GM13977 (cell line): ENCODE measurements around the gene ATP11B.

Experiments
- DNase-seq: peaks from one replicate; pipeline ENCODE4 v3.0.0; 2012; ENCODE audit warnings: low spot score
- in situ Hi-C: fragments of 300-500 bp; cut with MboI; formaldehyde crosslinking; loops from one replicate; pipeline ENCODE4 v1.12.0; 2022; ENCODE audit warnings: low sequenced_read_pairs, low pct_unique_long_range_greater_than_20kb, mixed read lengths, inconsistent platforms; ENCODE audit not compliant: unreplicated experiment
- TF ChIP-seq, protein P1 (sequence below): IDR thresholded peaks from 2 replicates; pipeline ENCODE4 v1.5.1; 2012; ENCODE audit warnings: mild to moderate bottlenecking, control low read depth; ENCODE audit not compliant: insufficient read depth; ENCODE audit errors: extremely low read depth, missing control alignments

The ATP11B gene

DNA sequence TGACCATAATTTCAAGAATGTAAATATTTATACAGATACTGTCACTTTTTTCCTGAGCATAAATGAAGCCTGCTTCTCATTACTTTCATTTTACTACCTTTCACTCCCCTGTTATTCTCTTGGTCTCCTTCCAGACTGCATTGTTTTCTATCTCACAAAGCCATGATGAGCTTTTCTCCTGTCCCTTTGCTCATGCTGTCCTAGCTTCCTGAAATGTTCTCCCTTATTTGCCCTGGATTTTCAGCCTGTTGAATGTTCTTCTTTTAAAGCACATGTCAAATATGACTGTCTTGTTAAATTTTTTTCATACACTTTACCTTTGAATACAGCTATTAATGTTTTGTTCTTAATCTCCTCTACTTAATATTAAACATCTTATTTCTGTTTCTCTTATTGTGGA, 31.7 kb downstream of the ATP11B start:
- TF ChIP-seq, protein P1, sequence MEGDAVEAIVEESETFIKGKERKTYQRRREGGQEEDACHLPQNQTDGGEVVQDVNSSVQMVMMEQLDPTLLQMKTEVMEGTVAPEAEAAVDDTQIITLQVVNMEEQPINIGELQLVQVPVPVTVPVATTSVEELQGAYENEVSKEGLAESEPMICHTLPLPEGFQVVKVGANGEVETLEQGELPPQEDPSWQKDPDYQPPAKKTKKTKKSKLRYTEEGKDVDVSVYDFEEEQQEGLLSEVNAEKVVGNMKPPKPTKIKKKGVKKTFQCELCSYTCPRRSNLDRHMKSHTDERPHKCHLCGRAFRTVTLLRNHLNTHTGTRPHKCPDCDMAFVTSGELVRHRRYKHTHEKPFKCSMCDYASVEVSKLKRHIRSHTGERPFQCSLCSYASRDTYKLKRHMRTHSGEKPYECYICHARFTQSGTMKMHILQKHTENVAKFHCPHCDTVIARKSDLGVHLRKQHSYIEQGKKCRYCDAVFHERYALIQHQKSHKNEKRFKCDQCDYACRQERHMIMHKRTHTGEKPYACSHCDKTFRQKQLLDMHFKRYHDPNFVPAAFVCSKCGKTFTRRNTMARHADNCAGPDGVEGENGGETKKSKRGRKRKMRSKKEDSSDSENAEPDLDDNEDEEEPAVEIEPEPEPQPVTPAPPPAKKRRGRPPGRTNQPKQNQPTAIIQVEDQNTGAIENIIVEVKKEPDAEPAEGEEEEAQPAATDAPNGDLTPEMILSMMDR = no peak
- in situ Hi-C loops = loop anchor here (25.0 kb wide), 1 partner anchor 113 kb away; no protein-coding TSS in a partner anchor
- DNase-seq = no peak

DNA sequence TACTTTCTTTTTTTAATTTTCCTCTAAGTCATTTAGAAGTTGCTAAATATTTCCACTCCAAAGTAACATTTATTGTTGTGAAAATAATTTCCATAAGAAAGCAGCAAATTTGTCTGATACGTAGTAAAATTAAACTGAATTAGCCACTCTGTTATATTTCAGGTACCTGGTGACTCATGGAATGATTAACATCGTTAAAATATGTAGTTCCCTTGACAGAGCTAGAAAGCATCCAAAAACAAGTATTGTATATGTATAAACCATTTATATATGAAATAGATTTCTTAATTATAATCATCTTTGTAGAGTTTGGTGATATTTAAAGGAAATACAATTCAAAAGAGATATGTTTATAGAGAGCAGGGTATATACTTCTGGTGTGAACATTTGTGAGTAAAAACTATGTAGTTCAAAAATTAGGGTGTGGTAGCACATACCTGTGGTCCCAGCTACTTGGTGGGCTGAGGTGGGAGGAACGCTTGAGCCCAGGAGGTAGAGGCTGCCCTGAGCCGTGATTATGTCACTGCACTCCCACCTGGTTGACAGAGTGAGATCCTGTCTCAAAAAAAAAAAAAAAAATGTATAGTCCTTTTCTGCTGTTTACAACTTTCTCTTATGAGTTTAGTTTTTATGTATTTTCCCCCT, 36.6 kb downstream of the ATP11B start:
- TF ChIP-seq, protein P1 = no peak
- in situ Hi-C loops = loop anchor here (25.0 kb wide), 1 partner anchor 118 kb away; no protein-coding TSS in a partner anchor
- DNase-seq = no peak

DNA sequence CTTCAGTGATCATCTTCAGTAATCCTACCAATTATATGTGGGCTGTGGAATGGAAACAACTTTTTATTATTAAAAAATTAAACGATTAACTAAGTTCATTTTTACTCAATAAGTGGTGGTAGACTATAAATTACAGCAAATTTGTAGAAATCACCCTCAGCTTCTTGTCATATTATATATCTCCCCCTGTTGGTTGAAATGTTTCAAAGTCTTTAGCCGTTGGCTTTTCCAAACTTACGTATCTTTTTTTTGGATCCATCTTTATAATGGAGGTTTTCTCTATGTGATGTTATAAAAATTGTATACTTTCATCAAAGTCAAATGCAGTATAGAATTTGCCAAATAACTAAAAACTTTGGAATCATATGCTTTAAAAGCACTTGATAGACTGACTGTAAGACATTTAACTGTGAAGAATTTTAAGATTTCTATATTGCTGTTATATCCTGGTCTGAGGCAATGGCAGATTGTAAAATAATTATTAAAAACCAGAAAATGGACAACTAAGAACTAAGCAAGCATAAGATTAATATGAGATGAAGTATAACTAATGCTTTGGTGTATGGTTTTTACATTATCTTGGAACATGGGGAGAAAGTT, 44.7 kb downstream of the ATP11B start:
- DNase-seq = no peak
- in situ Hi-C loops = loop anchor here (25.0 kb wide), 1 partner anchor 126 kb away; no protein-coding TSS in a partner anchor
- TF ChIP-seq, protein P1 = peak; percentile 31

DNA sequence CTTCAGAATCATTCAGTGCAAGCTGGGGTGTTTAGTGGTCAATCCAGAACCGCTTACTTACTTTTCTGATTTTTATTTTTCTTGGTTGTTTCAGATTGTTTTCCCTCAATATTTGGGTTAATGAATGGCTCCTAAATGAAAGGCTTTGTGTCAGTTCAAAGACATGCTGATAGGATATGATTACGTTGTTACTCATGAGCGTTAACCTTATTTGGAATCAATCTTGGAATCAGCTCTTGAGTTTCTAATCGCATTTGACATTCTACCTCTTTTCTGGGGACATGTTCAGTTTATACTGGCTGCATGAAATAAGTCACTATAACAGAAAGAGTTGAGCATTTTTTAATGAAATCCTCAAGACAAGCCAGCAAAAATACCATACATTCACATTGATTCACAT, 50.2 kb downstream of the ATP11B start:
- in situ Hi-C loops = loop anchor here (25.0 kb wide), 1 partner anchor 131 kb away; no protein-coding TSS in a partner anchor
- no peak for DNase-seq
- TF ChIP-seq, protein P1 = no peak

DNA sequence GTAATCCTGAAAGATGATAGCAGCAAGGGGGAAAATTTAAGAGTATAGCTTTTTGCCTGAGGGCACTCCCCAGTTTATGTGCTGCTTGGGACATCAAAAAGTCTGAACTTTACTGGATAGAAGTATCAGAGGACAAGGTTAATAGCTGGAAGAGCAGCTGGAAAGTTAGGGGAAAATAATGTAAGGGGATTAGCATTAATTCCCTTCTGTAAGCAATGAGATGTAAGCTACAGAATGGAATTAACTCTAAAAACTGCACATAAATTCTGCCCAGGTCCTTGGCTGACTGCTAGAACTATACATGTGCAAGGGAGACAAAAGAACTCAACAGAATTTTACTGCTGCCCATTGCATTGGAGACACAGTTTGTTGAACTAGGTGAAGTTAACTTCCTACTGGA, 55.6 kb downstream of the ATP11B start:
- DNase-seq = no peak
- TF ChIP-seq, protein P1 = no peak
- in situ Hi-C loops = loop anchor here (25.0 kb wide), 1 partner anchor 137 kb away; no protein-coding TSS in a partner anchor

DNA sequence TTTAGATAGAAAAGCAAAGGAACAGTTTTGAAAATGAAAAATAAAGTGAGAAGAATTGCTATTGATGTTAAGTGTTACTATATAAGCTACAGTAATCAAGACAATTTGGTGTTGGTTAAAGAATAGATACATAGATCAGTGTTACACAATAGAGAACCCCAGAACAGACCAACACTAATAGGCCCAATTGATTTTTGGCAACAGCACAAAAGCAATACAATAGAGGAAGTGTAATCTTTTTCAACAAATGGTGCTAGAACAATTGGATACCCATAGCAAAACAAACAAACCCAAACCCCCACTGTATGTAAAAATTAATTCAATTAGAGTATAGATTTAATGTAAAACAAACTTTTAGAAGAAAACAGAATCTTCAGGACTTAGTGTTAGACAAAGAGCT, 61.8 kb downstream of the ATP11B start:
- in situ Hi-C loops = no loop called here
- DNase-seq = no peak
- TF ChIP-seq, protein P1 = no peak
